IPS DF 6.9 (cell line): Measurements from ENCODE around the gene TBC1D19.
"Not testable (repeated sequence)": the region's sequence is repeated elsewhere in the genome, so short reads cannot be mapped to it uniquely, and the experiment has no call there.

Source experiments
- DNase-seq: peaks from one replicate; pipeline ENCODE4 v3.0.0-alpha.2; 2013; ENCODE audit warnings: low read depth, low spot score
- H3K27ac ChIP-seq: one replicate; pipeline ENCODE4 v1.5.1; 2013; ENCODE audit warnings: low read length, control low read depth
- H3K27me3 ChIP-seq: 2 replicates; pipeline ENCODE4 v1.6.1; 2013; ENCODE audit warnings: mild to moderate bottlenecking, low read length; ENCODE audit not compliant: control insufficient read depth, insufficient read depth
- H3K36me3 ChIP-seq: 2 replicates; pipeline ENCODE4 v1.6.1; 2013; ENCODE audit warnings: low read length; ENCODE audit not compliant: control insufficient read depth, insufficient read depth
- H3K4me1 ChIP-seq: 2 replicates; pipeline ENCODE4 v1.6.1; 2013; ENCODE audit warnings: low read length; ENCODE audit not compliant: control insufficient read depth, insufficient read depth
- H3K4me3 ChIP-seq: 2 replicates; pipeline ENCODE4 v1.5.1; 2013; ENCODE audit warnings: mild to moderate bottlenecking, low read length
- H3K9me3 ChIP-seq: 2 replicates; pipeline ENCODE4 v1.6.1; 2013; ENCODE audit warnings: low read length, inconsistent platforms; ENCODE audit not compliant: control insufficient read depth, insufficient read depth
- WGBS: extraction: QIAGEN DNeasy Blood & Tissue Kit; methylation state at CpG from one replicate; pipeline ENCODE4 v1.1.7; 2013; ENCODE audit warnings: mixed read lengths, missing lambda C conversion rate; ENCODE audit not compliant: insufficient read length, insufficient coverage; 5-methylcytosine and 5-hydroxymethylcytosine counted together

The TBC1D19 gene

GRCh38 chr4:26670903-26671537, 87.1 kb downstream of the TBC1D19 start:
- no peak overlapping the region for H3K4me3 ChIP-seq
- WGBS = no CpG with 5 or more reads among the region's 2 CpGs
- no peak overlapping the region for H3K27ac ChIP-seq
- no peaks in the 10 kb centered on the region for H3K9me3 ChIP-seq
- no peaks in the 10 kb centered on the region for H3K27me3 ChIP-seq
- H3K4me1 ChIP-seq = no peaks in the 10 kb centered on the region
- no peaks in the 10 kb centered on the region for H3K36me3 ChIP-seq
- DNase-seq = no peak

- H3K27ac ChIP-seq, H3K36me3 ChIP-seq, H3K9me3 ChIP-seq, DNase-seq, H3K4me1 ChIP-seq, H3K4me3 ChIP-seq, H3K27me3 ChIP-seq: not testable (repeated sequence)
- no CpG with 5 or more reads among the region's 1 CpG for WGBS
These were observed 95.3 kb downstream of the TBC1D19 start for GRCh38 chr4:26679040-26679695.

- no CpG with 5 or more reads among the region's 3 CpGs for WGBS
These were observed 98.6 kb downstream of the TBC1D19 start for GRCh38 chr4:26682436-26682835.

GRCh38 chr4:26685250-26685649, 101.4 kb downstream of the TBC1D19 start:
- DNase-seq = no peak
- WGBS = no CpG with 5 or more reads among the region's 1 CpG
- no peak overlapping the region for H3K4me3 ChIP-seq

More at GRCh38 chr4:26682436-26682835, 98.6 kb downstream of the TBC1D19 start:
- Histone ChIP-seq H3K27ac (no peak overlapping the region), H3K27me3 (no peaks in the 10 kb centered on the region), H3K4me3 (no peak overlapping the region), H3K9me3 (peaks cover 4% of the 10 kb centered on the region), H3K4me1 (no peaks in the 10 kb centered on the region), H3K36me3 (no peaks in the 10 kb centered on the region)
- DNase-seq = no peak

GRCh38 chr4:26687728-26688127, 103.8 kb downstream of the TBC1D19 start:
- Histone ChIP-seq H3K36me3 (no peaks in the 10 kb centered on the region), H3K9me3 (no peaks in the 10 kb centered on the region; the same call in 1 of the 2 replicates), H3K4me3 (no peak overlapping the region), H3K27ac (no peak overlapping the region), H3K4me1 (no peaks in the 10 kb centered on the region), H3K27me3 (no peaks in the 10 kb centered on the region)
- WGBS = no CpG with 5 or more reads among the region's 2 CpGs
- no peak for DNase-seq

More at GRCh38 chr4:26685250-26685649, 101.4 kb downstream of the TBC1D19 start:
- Histone ChIP-seq H3K9me3 (no peaks in the 10 kb centered on the region; the same call in 1 of the 2 replicates), H3K27me3 (no peaks in the 10 kb centered on the region), H3K4me1 (no peaks in the 10 kb centered on the region), H3K36me3 (no peaks in the 10 kb centered on the region), H3K27ac (no peak overlapping the region)

GRCh38 chr4:26690506-26690905, 106.6 kb downstream of the TBC1D19 start:
- H3K27me3 ChIP-seq = no peaks in the 10 kb centered on the region
- no peaks in the 10 kb centered on the region for H3K4me1 ChIP-seq
- whole genome bisulfite sequencing = no CpG with 5 or more reads among the region's 3 CpGs
- no peak overlapping the region for H3K4me3 ChIP-seq
- H3K9me3 ChIP-seq = no peaks in the 10 kb centered on the region; the same call in 1 of the 2 replicates
- H3K27ac ChIP-seq = no peak overlapping the region
- DNase-seq = no peak
- H3K36me3 ChIP-seq = no peaks in the 10 kb centered on the region

GRCh38 chr4:26692014-26692726, 108.3 kb downstream of the TBC1D19 start:
- no CpG with 5 or more reads among the region's 4 CpGs for WGBS
- Histone ChIP-seq H3K4me1 (no peaks in the 10 kb centered on the region), H3K27ac (no peak overlapping the region), H3K27me3 (no peaks in the 10 kb centered on the region), H3K4me3 (no peak overlapping the region), H3K36me3 (no peaks in the 10 kb centered on the region), H3K9me3 (no peaks in the 10 kb centered on the region; the same call in 1 of the 2 replicates)
- DNase-seq = peak; percentile 22

GRCh38 chr4:26694131-26694530, 110.2 kb downstream of the TBC1D19 start:
- H3K4me3 ChIP-seq, DNase-seq, H3K4me1 ChIP-seq, H3K27me3 ChIP-seq, H3K27ac ChIP-seq, H3K36me3 ChIP-seq, H3K9me3 ChIP-seq: not testable (repeated sequence)
- WGBS = no CpG with 5 or more reads among the region's 13 CpGs

- H3K4me3 ChIP-seq = no peak overlapping the region
- no peaks in the 10 kb centered on the region for H3K9me3 ChIP-seq
- H3K27me3 ChIP-seq = no peaks in the 10 kb centered on the region
- no peaks in the 10 kb centered on the region for H3K36me3 ChIP-seq
- no peak for DNase-seq
- no peak overlapping the region for H3K27ac ChIP-seq
- WGBS = no CpG with 5 or more reads among the region's 1 CpG
- H3K4me1 ChIP-seq = no peaks in the 10 kb centered on the region
These were observed 116.2 kb downstream of the TBC1D19 start for GRCh38 chr4:26700110-26700509.

- H3K27me3 ChIP-seq = no peaks in the 10 kb centered on the region
- H3K27ac ChIP-seq = no peak overlapping the region
- WGBS = no CpG with 5 or more reads among the region's 2 CpGs
- H3K4me1 ChIP-seq = no peaks in the 10 kb centered on the region
- no peak for DNase-seq
- H3K4me3 ChIP-seq = no peak overlapping the region
- H3K36me3 ChIP-seq = no peaks in the 10 kb centered on the region
- H3K9me3 ChIP-seq = no peaks in the 10 kb centered on the region
These were observed 117.2 kb downstream of the TBC1D19 start for GRCh38 chr4:26701095-26701494.
